CD4-positive, CD25-positive, alpha-beta regulatory T cell (primary cell): ENCODE measurements around the gene SSPN. TPM values are rescaled to one million over a fixed set of nuclear protein-coding genes. Genes with fewer than 3 reads are reported as not detected.

Experiments
- ATAC-seq, 2 donors: fragments of 150-1000 bp; cut with Tn5 transposase; one replicate each; pipeline ENCODE4 v1.10.0; 2021; ENCODE audit warnings: low read depth in 2 of 2, moderate number of reproducible peaks in 2 of 2, moderate library complexity in 1 of 2
- DNase-seq, 3 donors: peaks; one replicate each; pipeline versions ENCODE4 v3.0.0 to v3.0.0-alpha.2; 2012 to 2022; ENCODE audit warnings: mixed read lengths in 1 of 3
- H3K27ac ChIP-seq: one replicate; pipeline ENCODE4 v1.7.0; 2013; ENCODE audit warnings: mild to moderate bottlenecking, low read length; ENCODE audit not compliant: insufficient read depth, poor library complexity, severe bottlenecking
- H3K27me3 ChIP-seq: one replicate; pipeline ENCODE4 v1.7.0; 2013; ENCODE audit warnings: low read length; ENCODE audit not compliant: control insufficient read depth, insufficient read depth
- H3K36me3 ChIP-seq: one replicate; pipeline ENCODE4 v1.7.0; 2013; ENCODE audit warnings: mild to moderate bottlenecking, low read length, moderate library complexity; ENCODE audit not compliant: control insufficient read depth, insufficient read depth
- H3K4me1 ChIP-seq: 2 replicates; pipeline ENCODE4 v1.7.0; 2013; ENCODE audit warnings: mild to moderate bottlenecking, low read length; ENCODE audit not compliant: insufficient read depth, control insufficient read depth, poor library complexity, severe bottlenecking
- H3K4me3 ChIP-seq: one replicate; pipeline ENCODE4 v1.7.0; 2013; ENCODE audit warnings: low read depth, mild to moderate bottlenecking, low read length, moderate library complexity
- H3K9me3 ChIP-seq, 2 experiments: 1 replicate in 1 of 2; 2 replicates in 1 of 2; pipeline ENCODE4 v1.7.0; 2013; ENCODE audit warnings: low read length in 2 of 2, mild to moderate bottlenecking in 1 of 2, moderate library complexity in 1 of 2; ENCODE audit not compliant: control insufficient read depth in 2 of 2
- H3K27ac Mint-ChIP-seq, 3 donors: one replicate each; pipeline ENCODE4 v1.8.0; 2020 to 2022; ENCODE audit warnings: mild to moderate bottlenecking in 3 of 3, mixed read lengths in 3 of 3, moderate library complexity in 2 of 3
- H3K27me3 Mint-ChIP-seq: one replicate; pipeline ENCODE4 v1.8.0; 2022; ENCODE audit warnings: mild to moderate bottlenecking, mixed read lengths
- H3K36me3 Mint-ChIP-seq: one replicate; pipeline ENCODE4 v1.8.0; 2020; ENCODE audit warnings: mixed read lengths
- H3K4me1 Mint-ChIP-seq, 4 donors: one replicate each; pipeline ENCODE4 v1.8.0; 2020 to 2022; ENCODE audit warnings: mixed read lengths in 4 of 4, mild to moderate bottlenecking in 1 of 4
- H3K4me3 Mint-ChIP-seq, 4 donors: one replicate each; pipeline ENCODE4 v1.8.0; 2020 to 2022; ENCODE audit warnings: mild to moderate bottlenecking in 4 of 4, mixed read lengths in 4 of 4, moderate library complexity in 3 of 4
- H3K9me3 Mint-ChIP-seq, 7 donors: one replicate each; pipeline ENCODE4 v1.8.0; 2020 to 2022; ENCODE audit warnings: mixed read lengths in 7 of 7, mild to moderate bottlenecking in 3 of 7, moderate library complexity in 2 of 7
- polyA plus RNA-seq, 4 donors: library from polyadenylated mRNA; unstranded; fragments of 300-500 nt; fragmentation: Illumina TruSeq; gene quantifications; one replicate each; pipeline ENCODE4 v1.2.3, GENCODE V29; 2021
- total RNA-seq: library from RNA; stranded (reverse); gene quantifications from one replicate; pipeline ENCODE4 v1.2.3, GENCODE V29; 2022

The SSPN gene
- total and polyA plus RNA-seq, 5 donors from 2014 or later, result not detected

DNA sequence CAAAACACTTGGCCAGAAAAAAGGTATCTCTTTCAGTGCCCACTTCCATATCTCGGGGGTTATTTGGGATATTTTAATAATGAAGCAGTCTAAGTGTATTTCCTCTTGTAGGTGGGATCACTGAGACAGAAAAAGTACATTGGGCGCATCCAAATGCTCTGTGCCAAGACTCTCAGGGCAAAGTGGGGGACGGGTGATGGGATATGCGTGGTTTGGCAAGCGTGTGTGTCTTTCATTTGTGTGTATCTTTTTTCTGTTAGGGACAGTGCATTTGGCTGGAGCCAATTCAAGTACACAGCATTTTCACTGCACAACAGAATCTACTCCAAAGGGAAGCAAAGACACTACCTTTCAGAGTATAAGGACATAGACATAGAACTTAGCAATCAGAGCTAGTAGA is 29.3 kb downstream of the SSPN start:
- H3K9me3 Mint-ChIP-seq, result peaks cover 0 to 2% (median 0%) of the 10 kb centered on the region in 7 donors
- no peak overlapping the region for H3K27ac ChIP-seq
- ATAC-seq (no peak), DNase-seq (no peak)
- no peaks in the 10 kb centered on the region for H3K4me1 Mint-ChIP-seq
- H3K36me3 ChIP-seq, result no peaks in the 10 kb centered on the region
- no peaks in the 10 kb centered on the region for H3K4me1 ChIP-seq
- H3K4me3 Mint-ChIP-seq, result no peak overlapping the region
- H3K27me3 ChIP-seq, result peaks cover 18% of the 10 kb centered on the region
- H3K36me3 Mint-ChIP-seq, result no peaks in the 10 kb centered on the region
- H3K9me3 ChIP-seq, result no peaks in the 10 kb centered on the region
- H3K27ac Mint-ChIP-seq, result no peak overlapping the region
- peaks cover 47% of the 10 kb centered on the region for H3K27me3 Mint-ChIP-seq
- no peak overlapping the region for H3K4me3 ChIP-seq

DNA sequence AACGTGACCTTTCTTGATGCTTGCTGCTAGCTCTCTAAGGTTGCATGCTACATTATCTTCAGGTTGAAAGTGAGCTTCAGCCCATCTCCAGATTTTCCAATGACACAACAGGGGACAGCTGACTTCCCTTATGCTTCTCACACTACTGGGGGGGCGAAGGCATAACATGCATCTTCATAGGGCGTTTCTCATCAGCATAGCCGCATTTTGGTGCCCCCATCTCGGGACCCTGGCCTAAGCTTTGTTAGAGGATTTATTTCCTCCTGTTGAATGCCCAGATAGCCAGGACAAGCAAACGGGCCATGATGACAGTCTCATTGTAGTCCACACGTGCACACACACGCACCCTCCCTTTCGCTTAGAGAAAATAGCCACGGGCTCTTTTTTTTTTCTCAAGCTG is 30.7 kb downstream of the SSPN start:
- peaks cover 42% of the 10 kb centered on the region for H3K27me3 Mint-ChIP-seq
- H3K4me3 Mint-ChIP-seq, result no peak overlapping the region
- Histone ChIP-seq H3K27ac (no peak overlapping the region), H3K27me3 (peaks cover 19% of the 10 kb centered on the region), H3K9me3 (no peaks in the 10 kb centered on the region), H3K4me1 (no peaks in the 10 kb centered on the region), H3K36me3 (no peaks in the 10 kb centered on the region), H3K4me3 (no peak overlapping the region)
- H3K36me3 Mint-ChIP-seq, result no peaks in the 10 kb centered on the region
- DNase-seq (no peak), ATAC-seq (no peak)
- H3K9me3 Mint-ChIP-seq, result peaks cover 0 to 2% (median 0%) of the 10 kb centered on the region in 7 donors
- no peaks in the 10 kb centered on the region for H3K4me1 Mint-ChIP-seq
- no peak overlapping the region for H3K27ac Mint-ChIP-seq

DNA sequence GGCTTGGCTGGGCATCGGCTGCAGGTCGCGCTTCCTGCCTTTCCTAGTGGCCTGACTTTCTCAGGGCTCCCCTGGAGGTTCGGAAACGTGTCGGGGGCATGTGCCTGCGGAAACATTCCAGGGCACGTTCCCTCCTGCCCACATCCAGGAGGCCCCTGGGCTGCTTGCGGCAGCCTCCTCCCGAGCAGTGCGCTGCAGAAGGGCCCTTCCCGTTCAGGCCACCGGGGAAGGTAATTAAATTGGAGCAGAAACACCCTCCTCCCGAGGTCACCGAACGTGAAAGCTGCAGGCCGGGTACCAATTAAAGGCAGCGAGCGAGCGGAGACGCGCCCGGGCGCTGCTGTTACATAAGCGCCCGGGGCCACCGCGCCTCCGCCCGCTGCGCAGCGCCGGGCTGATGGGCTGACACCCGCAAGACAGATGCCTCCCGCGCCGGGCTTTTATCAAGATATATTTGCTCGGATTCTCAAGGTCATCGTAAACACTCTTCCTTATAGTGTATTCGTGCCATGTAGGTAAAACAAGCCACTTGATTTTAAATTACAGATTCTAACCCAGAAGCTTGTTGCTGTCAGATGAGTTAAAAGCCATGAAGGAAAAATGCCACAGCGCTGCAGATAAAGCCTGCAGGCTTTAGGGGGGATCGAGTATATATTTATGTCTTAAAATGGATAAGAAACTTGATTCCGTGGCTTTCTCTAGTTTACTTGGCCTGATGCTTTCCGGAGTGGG is 31.4 kb downstream of the SSPN start:
- no peaks in the 10 kb centered on the region for H3K36me3 ChIP-seq
- no peak overlapping the region for H3K4me3 Mint-ChIP-seq
- no peak overlapping the region for H3K4me3 ChIP-seq
- H3K27me3 ChIP-seq, result peaks cover 19% of the 10 kb centered on the region
- H3K27ac ChIP-seq, result no peak overlapping the region
- peaks cover 0 to 2% (median 0%) of the 10 kb centered on the region in 7 donors for H3K9me3 Mint-ChIP-seq
- peaks cover 42% of the 10 kb centered on the region for H3K27me3 Mint-ChIP-seq
- no peaks in the 10 kb centered on the region for H3K36me3 Mint-ChIP-seq
- H3K27ac Mint-ChIP-seq, result no peak overlapping the region
- no peaks in the 10 kb centered on the region for H3K9me3 ChIP-seq
- no peaks in the 10 kb centered on the region for H3K4me1 Mint-ChIP-seq
- DNase-seq, result no peak
- no peaks in the 10 kb centered on the region for H3K4me1 ChIP-seq
- ATAC-seq, result no peak

DNA sequence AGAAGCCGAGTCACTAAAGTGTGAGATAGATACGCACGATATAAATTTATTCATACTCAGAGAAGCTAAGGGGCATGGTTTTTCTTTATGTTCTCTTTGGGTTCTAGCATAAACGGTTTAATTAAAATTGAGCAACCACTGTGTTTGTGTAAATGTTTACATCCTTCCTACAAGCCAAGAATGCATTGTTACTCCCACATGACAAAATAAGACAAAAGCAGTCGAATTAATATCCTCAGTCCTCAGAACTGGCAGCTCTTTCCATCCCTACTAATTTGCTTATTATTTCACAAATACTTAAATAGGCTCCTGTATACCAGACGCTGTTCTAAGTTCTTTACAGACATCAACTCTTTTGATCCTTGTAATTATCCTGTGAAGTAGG is 32.0 kb downstream of the SSPN start:
- Histone ChIP-seq H3K27me3 (peaks cover 19% of the 10 kb centered on the region), H3K9me3 (no peaks in the 10 kb centered on the region), H3K27ac (no peak overlapping the region), H3K4me1 (no peaks in the 10 kb centered on the region), H3K4me3 (no peak overlapping the region), H3K36me3 (no peaks in the 10 kb centered on the region)
- H3K4me1 Mint-ChIP-seq, result no peaks in the 10 kb centered on the region
- H3K27me3 Mint-ChIP-seq, result peaks cover 42% of the 10 kb centered on the region
- no peak overlapping the region for H3K4me3 Mint-ChIP-seq
- DNase-seq (no peak), ATAC-seq (no peak)
- peaks cover 0 to 2% (median 0%) of the 10 kb centered on the region in 7 donors for H3K9me3 Mint-ChIP-seq
- no peak overlapping the region for H3K27ac Mint-ChIP-seq
- H3K36me3 Mint-ChIP-seq, result no peaks in the 10 kb centered on the region

DNA sequence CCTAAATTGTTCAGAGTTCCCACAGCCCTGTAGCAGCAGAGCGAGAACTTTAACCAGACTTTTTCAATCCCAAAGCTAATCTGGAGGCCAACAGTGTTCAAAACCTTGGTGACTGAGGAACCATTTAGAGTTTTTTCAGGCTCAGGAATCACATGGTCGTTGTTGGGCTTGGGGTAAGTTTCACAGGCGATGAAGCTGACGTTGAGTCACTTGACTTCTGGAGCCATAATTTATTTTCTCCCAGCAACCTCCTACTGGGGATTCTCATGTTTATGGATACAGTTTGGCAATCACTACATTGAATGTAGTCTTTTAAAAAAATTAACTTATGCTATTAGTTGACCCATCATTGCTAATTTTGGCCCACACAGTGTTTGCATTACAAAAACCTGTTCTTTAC is 34.5 kb downstream of the SSPN start:
- Histone ChIP-seq H3K4me1 (no peaks in the 10 kb centered on the region), H3K36me3 (no peaks in the 10 kb centered on the region), H3K4me3 (no peak overlapping the region), H3K27ac (no peak overlapping the region), H3K9me3 (no peaks in the 10 kb centered on the region), H3K27me3 (peaks cover 16% of the 10 kb centered on the region)
- H3K4me1 Mint-ChIP-seq, result no peaks in the 10 kb centered on the region
- H3K36me3 Mint-ChIP-seq, result no peaks in the 10 kb centered on the region
- H3K27ac Mint-ChIP-seq, result no peak overlapping the region
- DNase-seq, result no peak
- no peak overlapping the region for H3K4me3 Mint-ChIP-seq
- H3K27me3 Mint-ChIP-seq, result peaks cover 29% of the 10 kb centered on the region
- no peak for ATAC-seq
- H3K9me3 Mint-ChIP-seq, result peaks cover 0 to 2% (median 0%) of the 10 kb centered on the region in 7 donors

DNA sequence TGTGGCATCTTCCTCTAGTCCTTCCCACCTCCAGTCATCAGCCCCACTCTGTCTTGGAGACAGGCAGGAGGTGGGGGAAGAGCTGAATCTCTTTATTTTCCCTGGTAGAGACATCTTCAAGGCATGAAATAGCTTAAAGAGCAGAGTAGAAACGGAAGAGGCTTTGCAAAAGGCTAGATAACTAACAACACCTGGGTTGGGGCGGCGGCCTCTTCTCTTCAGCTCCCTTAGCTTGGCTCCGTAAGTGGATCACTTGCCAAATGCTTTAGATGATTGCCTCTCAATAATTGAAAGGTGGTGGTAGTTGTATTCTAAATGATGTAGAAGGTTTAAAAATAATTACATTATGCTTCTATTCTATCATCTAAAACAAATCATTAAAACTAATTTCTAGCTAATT is 36.1 kb downstream of the SSPN start:
- H3K27ac ChIP-seq, result no peak overlapping the region
- H3K4me1 ChIP-seq, result no peaks in the 10 kb centered on the region
- DNase-seq, result no peak
- peaks cover 23% of the 10 kb centered on the region for H3K27me3 Mint-ChIP-seq
- no peaks in the 10 kb centered on the region for H3K9me3 ChIP-seq
- H3K36me3 Mint-ChIP-seq, result no peaks in the 10 kb centered on the region
- no peak overlapping the region for H3K4me3 Mint-ChIP-seq
- H3K27me3 ChIP-seq, result peaks cover 5% of the 10 kb centered on the region
- H3K36me3 ChIP-seq, result no peaks in the 10 kb centered on the region
- no peaks in the 10 kb centered on the region for H3K4me1 Mint-ChIP-seq
- H3K9me3 Mint-ChIP-seq, result peaks cover 0 to 2% (median 0%) of the 10 kb centered on the region in 7 donors
- ATAC-seq, result no peak
- H3K27ac Mint-ChIP-seq, result no peak overlapping the region
- no peak overlapping the region for H3K4me3 ChIP-seq

DNA sequence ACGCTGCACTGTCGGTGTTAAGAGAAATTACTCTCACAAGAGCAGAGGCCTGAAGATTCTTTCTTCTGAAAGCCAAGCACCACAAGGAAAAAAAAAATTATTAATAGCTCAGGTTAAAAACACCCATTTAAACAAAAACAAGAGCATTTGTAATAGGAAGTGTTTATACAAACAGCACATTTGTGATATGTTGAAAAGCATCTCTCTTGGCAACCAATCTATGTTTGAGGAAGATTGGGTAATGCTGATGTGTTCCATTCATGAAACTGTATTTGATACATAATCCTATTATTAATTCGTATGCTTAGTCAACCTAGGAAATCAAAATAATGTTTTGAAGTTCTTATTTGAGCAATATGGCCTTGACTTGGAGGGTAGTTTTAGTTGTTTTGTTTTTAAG is 36.5 kb downstream of the SSPN start:
- no peaks in the 10 kb centered on the region for H3K4me1 Mint-ChIP-seq
- Histone ChIP-seq H3K27ac (no peak overlapping the region), H3K4me1 (no peaks in the 10 kb centered on the region), H3K27me3 (peaks cover 5% of the 10 kb centered on the region), H3K36me3 (no peaks in the 10 kb centered on the region), H3K4me3 (no peak overlapping the region), H3K9me3 (no peaks in the 10 kb centered on the region)
- no peaks in the 10 kb centered on the region for H3K36me3 Mint-ChIP-seq
- no peak overlapping the region for H3K4me3 Mint-ChIP-seq
- no peak overlapping the region for H3K27ac Mint-ChIP-seq
- peaks cover 23% of the 10 kb centered on the region for H3K27me3 Mint-ChIP-seq
- ATAC-seq (no peak), DNase-seq (no peak)
- peaks cover 0 to 2% (median 0%) of the 10 kb centered on the region in 7 donors for H3K9me3 Mint-ChIP-seq

DNA sequence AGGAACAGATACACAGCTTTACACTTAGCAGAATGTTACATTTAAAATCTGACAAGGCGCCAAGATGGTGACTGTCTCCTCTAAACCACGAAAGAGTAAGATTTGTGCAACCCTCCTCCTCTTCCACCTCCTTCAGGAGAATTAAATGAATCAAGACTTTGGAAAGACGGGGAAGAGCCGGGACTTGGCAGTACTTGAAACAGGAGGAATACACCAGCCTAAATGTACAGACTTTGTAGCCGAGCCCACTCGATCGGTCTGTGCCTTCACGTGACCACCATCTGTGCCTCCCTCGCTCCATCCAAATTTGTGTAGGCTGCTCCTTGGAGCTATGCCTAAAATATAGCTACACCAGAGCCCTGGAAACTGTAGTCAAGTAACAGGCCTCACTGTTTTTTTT is 38.3 kb downstream of the SSPN start:
- H3K4me1 Mint-ChIP-seq, result no peaks in the 10 kb centered on the region
- H3K9me3 Mint-ChIP-seq, result no peaks in the 10 kb centered on the region
- H3K27ac ChIP-seq, result no peak overlapping the region
- H3K36me3 ChIP-seq, result no peaks in the 10 kb centered on the region
- H3K4me3 ChIP-seq, result no peak overlapping the region
- no peak overlapping the region for H3K27ac Mint-ChIP-seq
- H3K4me3 Mint-ChIP-seq, result no peak overlapping the region
- peaks cover 2% of the 10 kb centered on the region for H3K27me3 ChIP-seq
- H3K4me1 ChIP-seq, result no peaks in the 10 kb centered on the region
- DNase-seq (no peak), ATAC-seq (no peak)
- no peaks in the 10 kb centered on the region for H3K9me3 ChIP-seq
- no peaks in the 10 kb centered on the region for H3K36me3 Mint-ChIP-seq
- H3K27me3 Mint-ChIP-seq, result peaks cover 23% of the 10 kb centered on the region
